ENCODE data around the gene FAM114A2.
"Not testable (repeated sequence)": the region's sequence is repeated elsewhere in the genome, so short reads cannot be mapped to it uniquely, and the experiment has no call there.

FAM114A2 gene

DNA sequence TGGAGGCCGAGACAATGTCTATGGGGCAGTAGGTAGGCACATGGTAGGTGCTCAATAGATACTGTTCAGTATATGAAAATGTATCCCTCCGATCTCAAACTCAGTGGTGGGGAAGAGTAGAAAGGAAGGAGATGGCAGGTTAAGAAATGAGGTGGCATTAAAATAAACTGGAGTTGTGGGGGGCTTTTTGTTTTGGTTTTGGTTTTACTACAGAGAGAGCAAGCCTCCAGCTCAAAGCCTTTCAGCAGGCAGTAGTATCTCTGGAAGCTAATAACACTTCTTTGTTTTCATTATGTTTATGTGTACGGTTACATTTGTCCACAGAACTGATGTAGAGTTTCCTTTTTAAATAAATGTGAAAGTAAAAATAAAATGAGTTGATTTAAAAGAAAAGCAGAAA lies 8.6 kb upstream of the FAM114A2 start:
- DNase-seq, result no peak

DNA sequence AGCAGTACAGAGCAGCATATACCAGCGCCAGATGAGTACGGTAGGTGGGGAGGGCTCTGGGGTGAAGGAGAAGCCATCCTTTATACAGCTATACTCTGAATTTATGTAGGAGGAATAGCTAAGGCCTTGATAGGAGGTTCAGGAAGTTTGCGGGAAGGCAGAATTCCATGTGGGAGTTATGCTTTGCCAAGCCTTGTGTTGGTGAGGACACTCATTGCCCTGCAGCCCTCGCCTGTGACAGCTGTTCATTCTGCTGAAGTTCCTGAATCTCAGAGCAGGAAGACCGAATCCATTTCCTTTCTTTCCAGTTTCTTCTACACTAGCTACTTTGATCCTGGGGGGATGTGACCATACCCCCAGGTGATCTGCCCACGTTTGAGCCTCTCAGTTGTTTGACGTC lies 7.8 kb upstream of the FAM114A2 start:
- DNase-seq, result no peak

- DNase-seq, result no peak
Observed at GRCh38 chr5:154044581-154044980, 5.9 kb upstream of the FAM114A2 start.

DNA sequence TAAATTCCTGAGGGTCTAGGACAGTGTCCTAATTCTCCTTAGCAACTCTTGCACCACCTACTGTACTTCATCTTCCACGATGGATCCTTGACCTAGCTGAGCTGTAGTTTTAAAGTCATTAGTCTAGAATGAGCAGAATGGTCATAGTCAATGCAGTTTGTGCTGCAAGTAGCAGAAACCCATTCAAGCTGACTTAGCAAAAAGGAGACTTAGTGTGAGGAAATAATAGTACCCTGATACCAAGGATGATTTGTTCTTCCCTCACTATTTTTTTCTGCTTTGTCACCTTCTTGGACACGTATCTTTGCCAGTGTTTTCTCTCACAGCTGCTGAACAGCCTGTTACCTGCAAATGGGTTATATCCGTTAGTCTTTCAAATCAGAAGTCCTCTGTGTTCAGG lies 5.4 kb upstream of the FAM114A2 start:
- DNase-seq, result no peak

DNA sequence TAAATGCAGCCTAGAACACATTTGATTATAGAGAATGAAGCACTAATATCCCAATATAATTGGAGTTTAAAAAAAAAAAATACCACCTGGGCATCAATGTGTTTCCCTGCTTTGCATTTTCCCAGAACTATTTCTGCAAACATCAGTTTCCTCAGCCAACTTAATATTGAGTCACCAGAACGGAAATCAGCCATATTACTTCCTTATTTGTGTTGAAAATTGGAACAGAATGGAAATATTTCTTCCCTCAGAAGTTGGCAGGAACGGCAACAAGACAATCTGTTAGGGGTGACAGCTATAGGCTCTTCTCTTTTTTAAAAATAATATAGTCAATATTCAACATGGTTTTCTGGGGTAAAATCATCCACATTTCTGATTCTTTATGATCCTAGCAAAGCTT lies 4.1 kb upstream of the FAM114A2 start:
- no peak for DNase-seq

GRCh38 chr5:154039458-154039829 lies 734 bp upstream of the FAM114A2 start:
- DNase-seq, result no peak

DNA sequence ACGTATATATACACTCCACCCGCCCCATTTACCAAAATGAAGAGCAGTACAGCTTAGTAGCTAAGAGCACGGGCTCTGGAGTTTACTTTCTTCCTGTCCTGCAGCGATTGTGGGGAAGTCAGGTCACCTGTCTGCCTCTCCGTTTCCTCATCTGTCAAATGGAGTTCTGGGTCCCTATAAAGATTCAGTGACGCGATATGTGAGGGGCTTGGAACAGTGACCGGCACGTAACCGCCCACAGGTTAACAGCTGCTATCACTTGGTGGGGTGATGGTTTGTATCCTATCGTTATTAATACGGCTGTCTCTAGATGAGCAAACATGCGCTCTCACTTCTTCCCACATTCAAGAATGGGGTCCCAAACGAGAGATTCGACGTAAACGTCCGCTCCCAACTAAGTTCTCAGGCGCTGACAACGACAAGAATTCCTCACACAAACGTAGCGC lies 426 bp downstream of the FAM114A2 start:
- peak in 1 of 2 experiments; percentile 60 for DNase-seq

- DNase-seq, result no peak
Observed at GRCh38 chr5:154034944-154035343, 3.8 kb downstream of the FAM114A2 start.

- no peak for DNase-seq
Observed at GRCh38 chr5:154031937-154032489, 6.7 kb downstream of the FAM114A2 start.

- DNase-seq, result no peak
Observed at GRCh38 chr5:154025951-154026350, 12.8 kb downstream of the FAM114A2 start.

GRCh38 chr5:154018919-154019318 lies 19.8 kb downstream of the FAM114A2 start:
- not testable (repeated sequence) for DNase-seq

- no peak for DNase-seq
Observed at GRCh38 chr5:154015071-154015693, 23.5 kb downstream of the FAM114A2 start.

GRCh38 chr5:154010660-154011059 lies 28.1 kb downstream of the FAM114A2 start:
- no peak for DNase-seq

- DNase-seq, result no peak
Observed at GRCh38 chr5:154005648-154006047, 33.1 kb downstream of the FAM114A2 start.

- DNase-seq, result no peak
Observed at GRCh38 chr5:154002511-154003020, 36.1 kb downstream of the FAM114A2 start.

DNA sequence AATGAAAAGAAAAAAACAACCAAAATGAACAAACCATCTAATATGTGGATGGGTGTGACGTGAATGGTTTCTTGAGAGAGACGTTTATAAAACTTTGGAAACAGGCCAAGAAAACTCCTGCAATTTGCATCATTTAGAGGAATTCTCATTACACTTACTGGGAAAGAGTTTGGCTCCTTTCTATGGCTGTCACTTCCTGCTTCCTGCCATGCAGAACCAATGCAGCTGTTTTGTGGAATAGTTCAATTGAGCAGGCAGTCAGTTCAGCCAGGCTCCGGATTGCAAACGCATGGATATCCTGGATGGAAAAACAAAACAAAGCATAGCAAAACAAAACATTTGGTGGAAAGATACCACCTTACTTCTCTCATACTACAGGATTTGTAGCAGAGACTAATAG lies 36.6 kb downstream of the FAM114A2 start:
- no peak for DNase-seq

- DNase-seq, result no peak
Observed at GRCh38 chr5:154000703-154001102, 38.0 kb downstream of the FAM114A2 start.

GRCh38 chr5:153999995-154000394 lies 38.7 kb downstream of the FAM114A2 start:
- DNase-seq, result no peak

DNA sequence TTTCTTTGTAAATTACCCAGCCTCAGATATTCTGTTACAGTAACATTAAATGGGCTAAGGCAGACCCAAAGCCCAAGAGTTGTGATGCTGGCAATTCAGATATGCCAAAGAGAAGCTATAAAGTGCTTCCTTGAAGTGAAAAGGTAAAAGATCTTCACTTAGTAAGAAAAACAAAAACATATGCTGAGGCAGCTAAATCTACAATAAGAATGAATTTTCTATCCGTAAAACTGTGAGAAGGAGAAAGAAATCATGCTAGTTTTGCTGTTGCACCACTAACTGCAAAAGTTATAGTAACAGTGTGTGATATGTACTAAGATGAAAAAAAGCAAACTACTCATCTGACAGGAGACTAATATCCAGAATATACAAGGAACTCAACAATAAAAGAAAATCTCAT lies 39.9 kb downstream of the FAM114A2 start:
- no peak for DNase-seq

DNA sequence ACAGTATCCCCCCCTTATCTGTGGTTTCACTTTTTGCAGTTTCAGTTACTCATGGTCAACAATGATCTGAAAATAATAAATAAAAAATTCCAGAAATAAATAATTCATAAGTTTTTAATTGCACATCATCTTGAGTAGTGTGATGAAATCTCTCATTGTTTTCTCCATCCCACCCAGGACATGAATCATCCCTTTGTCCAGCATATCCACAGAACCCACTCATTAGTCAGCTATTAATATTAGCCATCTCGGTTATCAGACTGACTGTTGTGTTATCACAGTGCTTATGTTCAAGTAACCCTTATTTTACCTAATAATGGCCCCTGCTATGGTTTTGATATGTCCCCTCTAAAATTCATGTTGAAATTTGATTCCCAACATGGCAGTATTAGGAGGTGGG lies 40.7 kb downstream of the FAM114A2 start:
- DNase-seq, result no peak

DNA sequence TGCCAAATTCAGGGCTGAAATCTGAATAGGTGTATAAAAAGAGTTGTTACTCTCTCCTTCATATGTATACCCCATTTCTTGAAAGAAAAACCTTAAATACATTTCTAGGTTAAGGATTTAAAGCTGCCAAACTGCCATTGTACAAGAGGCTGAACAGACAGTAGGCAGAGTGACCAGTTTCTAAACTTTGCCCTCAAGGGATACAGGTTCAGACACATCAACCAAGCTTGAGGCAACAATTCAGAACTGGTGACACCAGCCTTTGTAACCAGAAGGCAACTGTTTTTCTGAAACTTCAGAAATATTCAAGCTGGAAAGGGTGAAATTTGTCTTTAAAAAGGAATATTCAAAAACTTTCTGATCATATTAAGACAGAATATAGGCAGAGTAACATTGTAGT lies 47.5 kb downstream of the FAM114A2 start:
- DNase-seq, result no peak

DNA sequence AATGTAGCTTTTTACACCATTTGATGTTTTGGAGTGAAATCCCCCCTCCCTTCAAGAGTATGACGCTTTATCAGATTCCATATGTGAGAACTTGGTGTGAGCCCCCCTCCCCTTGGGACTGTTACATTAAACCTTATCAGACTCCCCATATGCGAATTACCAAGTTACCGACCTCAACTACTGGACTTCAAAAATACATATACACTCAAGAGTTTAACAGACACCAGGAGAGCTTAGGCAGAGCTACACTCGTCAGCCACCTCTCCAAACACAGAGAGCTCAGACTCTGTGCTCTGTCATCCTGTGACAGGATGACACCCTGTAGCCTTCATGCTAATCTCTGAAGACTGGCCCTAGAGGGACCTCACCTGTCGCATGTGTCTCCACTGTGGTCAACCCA lies 50.2 kb downstream of the FAM114A2 start:
- no peak for DNase-seq

GRCh38 chr5:153987301-153987700 lies 51.4 kb downstream of the FAM114A2 start:
- no peak for DNase-seq

DNA sequence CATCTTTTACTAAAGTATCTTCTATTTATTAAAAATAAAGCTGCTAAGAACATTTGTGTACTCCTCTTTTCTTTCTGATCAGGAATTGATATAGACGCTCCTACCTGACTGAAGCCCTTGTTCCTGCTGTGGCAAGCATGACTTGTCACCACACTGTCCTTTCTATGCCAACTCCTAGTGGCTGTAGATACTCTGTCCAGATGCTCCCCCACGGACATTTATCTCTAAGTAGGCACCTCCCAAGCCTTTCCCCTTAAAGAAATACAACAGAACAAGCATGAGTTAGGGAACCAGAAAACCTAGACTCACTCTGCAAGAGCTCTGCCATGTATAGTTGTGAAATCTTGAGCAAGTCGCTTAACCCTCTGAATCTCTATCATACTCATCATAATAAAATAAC lies 53.2 kb downstream of the FAM114A2 start:
- DNase-seq, result no peak

DNA sequence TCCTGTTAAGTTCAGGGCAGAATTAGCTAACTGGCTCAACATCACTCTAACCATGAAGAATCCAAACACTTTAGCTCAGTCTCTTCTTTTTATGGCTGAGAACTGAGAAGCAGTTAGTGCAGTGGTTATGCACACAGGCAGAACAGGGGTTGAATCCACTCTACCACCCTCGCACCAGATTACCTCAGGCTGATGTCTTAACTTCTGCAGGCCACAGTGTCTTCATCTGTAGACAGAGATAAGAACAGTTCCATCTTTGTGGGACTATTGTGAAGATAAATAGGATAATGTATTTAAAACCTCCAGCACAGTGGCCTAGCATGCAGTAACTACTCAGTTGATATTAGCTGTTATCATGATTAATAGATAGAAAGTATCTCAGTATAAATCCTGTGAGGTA lies 54.8 kb downstream of the FAM114A2 start:
- DNase-seq, result no peak

Measured in NCI-H524 (cell line).